IPS DF 6.9 (cell line): ENCODE results near the gene THSD1.

ENCODE experiments used
- DNase-seq: peaks from one replicate; pipeline ENCODE4 v3.0.0-alpha.2; 2013; ENCODE audit warnings: low read depth, low spot score
- H3K27ac ChIP-seq: one replicate; pipeline ENCODE4 v1.5.1; 2013; ENCODE audit warnings: low read length, control low read depth
- H3K27me3 ChIP-seq: 2 replicates; pipeline ENCODE4 v1.6.1; 2013; ENCODE audit warnings: mild to moderate bottlenecking, low read length; ENCODE audit not compliant: control insufficient read depth, insufficient read depth
- H3K36me3 ChIP-seq: 2 replicates; pipeline ENCODE4 v1.6.1; 2013; ENCODE audit warnings: low read length; ENCODE audit not compliant: control insufficient read depth, insufficient read depth
- H3K4me1 ChIP-seq: 2 replicates; pipeline ENCODE4 v1.6.1; 2013; ENCODE audit warnings: low read length; ENCODE audit not compliant: control insufficient read depth, insufficient read depth
- H3K4me3 ChIP-seq: 2 replicates; pipeline ENCODE4 v1.5.1; 2013; ENCODE audit warnings: mild to moderate bottlenecking, low read length
- H3K9me3 ChIP-seq: 2 replicates; pipeline ENCODE4 v1.6.1; 2013; ENCODE audit warnings: low read length, inconsistent platforms; ENCODE audit not compliant: control insufficient read depth, insufficient read depth
- WGBS: extraction: QIAGEN DNeasy Blood & Tissue Kit; methylation state at CpG from one replicate; pipeline ENCODE4 v1.1.7; 2013; ENCODE audit warnings: mixed read lengths, missing lambda C conversion rate; ENCODE audit not compliant: insufficient read length, insufficient coverage; 5-methylcytosine and 5-hydroxymethylcytosine counted together

Gene THSD1

GRCh38 chr13:52449331-52450011 is 43.5 kb upstream of the THSD1 start:
- no peaks in the 10 kb centered on the region for H3K9me3 ChIP-seq
- H3K4me3 ChIP-seq, result peak overlapping the region; percentile 63; the same call in 1 of the 2 replicates
- no CpG with 5 or more reads among the region's 10 CpGs for WGBS
- H3K36me3 ChIP-seq, result no peaks in the 10 kb centered on the region
- no peak for DNase-seq
- H3K4me1 ChIP-seq, result no peaks in the 10 kb centered on the region
- no peak overlapping the region for H3K27ac ChIP-seq
- no peaks in the 10 kb centered on the region for H3K27me3 ChIP-seq

- no peaks in the 10 kb centered on the region for H3K9me3 ChIP-seq
- H3K4me1 ChIP-seq, result no peaks in the 10 kb centered on the region
- H3K27me3 ChIP-seq, result no peaks in the 10 kb centered on the region
- no CpG with 5 or more reads among the region's 5 CpGs for WGBS
- H3K36me3 ChIP-seq, result no peaks in the 10 kb centered on the region
- no peak overlapping the region for H3K27ac ChIP-seq
- H3K4me3 ChIP-seq, result no peak overlapping the region
- no peak for DNase-seq
Measured at GRCh38 chr13:52447815-52448552, 42.0 kb upstream of the THSD1 start.

GRCh38 chr13:52447354-52447753 is 41.4 kb upstream of the THSD1 start:
- Histone ChIP-seq H3K36me3 (no peaks in the 10 kb centered on the region), H3K27ac (no peak overlapping the region), H3K27me3 (no peaks in the 10 kb centered on the region), H3K4me1 (no peaks in the 10 kb centered on the region), H3K9me3 (no peaks in the 10 kb centered on the region), H3K4me3 (no peak overlapping the region)
- no CpG with 5 or more reads among the region's 2 CpGs for WGBS
- DNase-seq, result no peak

- Histone ChIP-seq H3K9me3 (no peaks in the 10 kb centered on the region), H3K27ac (no peak overlapping the region), H3K4me1 (no peaks in the 10 kb centered on the region), H3K27me3 (no peaks in the 10 kb centered on the region), H3K4me3 (no peak overlapping the region), H3K36me3 (no peaks in the 10 kb centered on the region)
- whole genome bisulfite sequencing, result no CpG with 5 or more reads among the region's 1 CpG
- DNase-seq, result no peak
Measured at GRCh38 chr13:52446265-52446664, 40.3 kb upstream of the THSD1 start.

- Histone ChIP-seq H3K27ac (no peak overlapping the region), H3K4me1 (no peaks in the 10 kb centered on the region), H3K36me3 (peaks cover 8% of the 10 kb centered on the region; the same call in 1 of the 2 replicates), H3K9me3 (no peaks in the 10 kb centered on the region), H3K4me3 (no peak overlapping the region), H3K27me3 (no peaks in the 10 kb centered on the region)
- no peak for DNase-seq
- WGBS, result no CpG with 5 or more reads among the region's 2 CpGs
Measured at GRCh38 chr13:52432456-52432855, 26.5 kb upstream of the THSD1 start.

- Histone ChIP-seq H3K4me1 (no peaks in the 10 kb centered on the region), H3K27me3 (no peaks in the 10 kb centered on the region), H3K27ac (no peak overlapping the region), H3K36me3 (0 out of 2 replicates have a peak, but pooled peaks cover 5% of the 10 kb centered on the region), H3K9me3 (no peaks in the 10 kb centered on the region), H3K4me3 (no peak overlapping the region)
- WGBS, result no CpG with 5 or more reads among the region's 2 CpGs
- no peak for DNase-seq
Measured at GRCh38 chr13:52428295-52428694, 22.3 kb upstream of the THSD1 start.

GRCh38 chr13:52421216-52421615 is 15.2 kb upstream of the THSD1 start:
- DNase-seq, result no peak
- WGBS, result no CpG with 5 or more reads among the region's 3 CpGs
- H3K36me3 ChIP-seq, result no peaks in the 10 kb centered on the region; the same call in 1 of the 2 replicates
- H3K4me1 ChIP-seq, result no peaks in the 10 kb centered on the region
- H3K4me3 ChIP-seq, result no peak overlapping the region
- H3K9me3 ChIP-seq, result no peaks in the 10 kb centered on the region
- no peak overlapping the region for H3K27ac ChIP-seq
- H3K27me3 ChIP-seq, result no peaks in the 10 kb centered on the region

GRCh38 chr13:52419080-52419479 is 13.1 kb upstream of the THSD1 start:
- Histone ChIP-seq H3K36me3 (no peaks in the 10 kb centered on the region; the same call in 1 of the 2 replicates), H3K27me3 (no peaks in the 10 kb centered on the region), H3K4me1 (no peaks in the 10 kb centered on the region), H3K9me3 (no peaks in the 10 kb centered on the region), H3K27ac (no peak overlapping the region), H3K4me3 (no peak overlapping the region)
- WGBS, result no CpG with 5 or more reads among the region's 1 CpG
- DNase-seq, result no peak

GRCh38 chr13:52414963-52415362 is 9.0 kb upstream of the THSD1 start:
- Histone ChIP-seq H3K36me3 (no peaks in the 10 kb centered on the region; the same call in 1 of the 2 replicates), H3K27ac (no peak overlapping the region), H3K9me3 (no peaks in the 10 kb centered on the region), H3K27me3 (no peaks in the 10 kb centered on the region), H3K4me3 (no peak overlapping the region), H3K4me1 (no peaks in the 10 kb centered on the region)
- no CpG with 5 or more reads among the region's 1 CpG for WGBS
- no peak for DNase-seq

- Histone ChIP-seq H3K4me3 (no peak overlapping the region), H3K36me3 (no peaks in the 10 kb centered on the region; the same call in 1 of the 2 replicates), H3K4me1 (no peaks in the 10 kb centered on the region), H3K27ac (no peak overlapping the region), H3K27me3 (no peaks in the 10 kb centered on the region), H3K9me3 (no peaks in the 10 kb centered on the region)
- DNase-seq, result no peak
- WGBS, result no CpG with 5 or more reads among the region's 1 CpG
Measured at GRCh38 chr13:52414051-52414450, 8.1 kb upstream of the THSD1 start.
